SK-N-SH treated with all-trans-retinoic acid at 6 μM for 48 hours (cell line): Measurements from ENCODE around the gene CCR5AS.

ENCODE experiments used
- ATAC-seq: fragments of 200-7000 bp; cut with Tn5 transposase; 3 replicates; pipeline ENCODE4 v1.9.1; 2020; ENCODE audit warnings: mild to moderate bottlenecking, moderate library complexity
- ARNTL ChIP-seq: fragments of 450-650 bp; formaldehyde crosslinking; IDR thresholded peaks from 2 replicates; pipeline ENCODE4 v1.5.0; 2020; ENCODE audit warnings: low read depth, mild to moderate bottlenecking, moderate library complexity, borderline replicate concordance
- BACH2 ChIP-seq: fragments of 250-450 bp; sonication (Bioruptor Pico); IDR thresholded peaks from 2 replicates; pipeline ENCODE4 v1.9.0; 2021; ENCODE audit warnings: mild to moderate bottlenecking, borderline replicate concordance
- CREB5 ChIP-seq: fragments of 250-450 bp; sonication (Bioruptor Pico); IDR thresholded peaks from 2 replicates; pipeline ENCODE4 v1.5.1; 2020; ENCODE audit warnings: low read depth, mild to moderate bottlenecking, moderate library complexity
- CSRNP3 ChIP-seq: fragments of 250-450 bp; sonication (Bioruptor Pico); IDR thresholded peaks from 2 replicates; pipeline ENCODE4 v1.5.1; 2021; ENCODE audit warnings: mild to moderate bottlenecking, moderate library complexity
- ESRRG ChIP-seq: fragments of 250-450 bp; sonication (Bioruptor Pico); IDR thresholded peaks from 2 replicates; pipeline ENCODE4 v1.6.1; 2021; ENCODE audit warnings: mild to moderate bottlenecking
- GLIS3 ChIP-seq: fragments of 250-450 bp; sonication (Bioruptor Pico); IDR thresholded peaks from 2 replicates; pipeline ENCODE4 v1.5.0; 2020; ENCODE audit warnings: mild to moderate bottlenecking, moderate library complexity
- OSR1 ChIP-seq: fragments of 250-450 bp; sonication (Bioruptor Pico); IDR thresholded peaks from 2 replicates; pipeline ENCODE4 v1.8.0; 2022; ENCODE audit warnings: moderate library complexity, mild to moderate bottlenecking, inconsistent platforms
- PATZ1 ChIP-seq: fragments of 250-450 bp; sonication (Bioruptor Pico); IDR thresholded peaks from 2 replicates; pipeline ENCODE4 v1.8.0; 2020; ENCODE audit warnings: mild to moderate bottlenecking, moderate library complexity, borderline replicate concordance
- RARB ChIP-seq: fragments of 250-450 bp; sonication (Bioruptor Pico); IDR thresholded peaks from 2 replicates; pipeline ENCODE4 v1.8.0; 2021; ENCODE audit warnings: mild to moderate bottlenecking, moderate library complexity
- SNAI2 ChIP-seq: fragments of 250-450 bp; sonication (Bioruptor Pico); IDR thresholded peaks from 2 replicates; pipeline ENCODE4 v1.5.0; 2020; ENCODE audit warnings: mild to moderate bottlenecking, moderate library complexity
- TCF4 ChIP-seq: fragments of 250-450 bp; sonication (Bioruptor Pico); IDR thresholded peaks from 2 replicates; pipeline ENCODE4 v1.8.0; 2021; ENCODE audit warnings: mild to moderate bottlenecking, moderate library complexity, borderline replicate concordance
- TOX ChIP-seq: fragments of 250-450 bp; sonication (Bioruptor Pico); IDR thresholded peaks from 2 replicates; pipeline ENCODE4 v1.8.0; 2021; ENCODE audit warnings: mild to moderate bottlenecking, moderate library complexity, borderline replicate concordance
- ZC3H10 ChIP-seq: fragments of 250-450 bp; sonication (Bioruptor Pico); IDR thresholded peaks from 2 replicates; pipeline ENCODE4 v1.5.1; 2021; ENCODE audit warnings: mild to moderate bottlenecking, moderate library complexity
- ZFP3 ChIP-seq: fragments of 250-450 bp; sonication (Bioruptor Pico); IDR thresholded peaks from 2 replicates; pipeline ENCODE4 v1.5.0; 2020; ENCODE audit warnings: mild to moderate bottlenecking, moderate library complexity
- ZFP30 ChIP-seq: fragments of 450-650 bp; formaldehyde crosslinking; IDR thresholded peaks from 2 replicates; pipeline ENCODE4 v1.5.0; 2022; ENCODE audit warnings: mild to moderate bottlenecking, moderate library complexity
- ZNF565 ChIP-seq: fragments of 450-650 bp; formaldehyde crosslinking; conservative IDR thresholded peaks from 2 replicates; pipeline ENCODE4 v1.5.0; 2020; ENCODE audit warnings: low read depth, mild to moderate bottlenecking, moderate library complexity
- ZNF70 ChIP-seq: fragments of 450-650 bp; formaldehyde crosslinking; IDR thresholded peaks from 2 replicates; pipeline ENCODE4 v1.5.0; 2020; ENCODE audit warnings: mild to moderate bottlenecking, moderate library complexity
- ZNF8 ChIP-seq: fragments of 450-650 bp; formaldehyde crosslinking; IDR thresholded peaks from 2 replicates; pipeline ENCODE4 v1.5.0; 2020; ENCODE audit warnings: mild to moderate bottlenecking, moderate library complexity
- TF ChIP-seq, protein P1 (sequence below): fragments of 250-450 bp; sonication (Bioruptor Pico); IDR thresholded peaks from 2 replicates; pipeline ENCODE4 v1.5.0; 2020; ENCODE audit warnings: mild to moderate bottlenecking, moderate library complexity

Gene CCR5AS

DNA sequence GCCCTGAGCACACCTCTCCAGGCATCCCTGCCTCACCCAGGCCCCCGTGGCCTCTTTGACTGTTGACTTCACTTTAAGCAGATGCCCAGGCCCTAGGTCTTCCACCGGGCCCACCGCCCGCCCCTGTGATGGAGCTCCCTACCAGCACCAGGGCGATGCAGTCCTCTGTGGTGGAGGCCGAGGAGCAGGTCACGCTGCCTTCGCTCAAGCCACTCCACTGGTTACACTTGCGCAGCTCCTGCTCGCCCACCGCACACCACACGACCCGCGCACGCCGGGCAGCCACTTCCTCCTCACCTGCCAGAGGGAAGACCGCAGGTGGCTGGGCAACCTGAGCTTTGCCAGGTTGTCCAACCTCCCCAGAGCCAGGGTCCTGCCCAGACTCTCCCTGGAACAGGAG lies 41.9 kb upstream of the CCR5AS start:
- TF ChIP-seq ARNTL (CRISPR knock-in tag): no peak
- no peak for TF ChIP-seq SNAI2
- TF ChIP-seq ZFP3 (CRISPR knock-in tag): no peak
- no peak for TF ChIP-seq ZNF565 (CRISPR knock-in tag)
- TF ChIP-seq ZNF8 (CRISPR knock-in tag): no peak
- no peak for TF ChIP-seq ZC3H10 (CRISPR knock-in tag)
- no peak for TF ChIP-seq CSRNP3 (CRISPR knock-in tag)
- no peak for TF ChIP-seq CREB5 (CRISPR knock-in tag)
- TF ChIP-seq BACH2: no peak
- TF ChIP-seq, protein P1, sequence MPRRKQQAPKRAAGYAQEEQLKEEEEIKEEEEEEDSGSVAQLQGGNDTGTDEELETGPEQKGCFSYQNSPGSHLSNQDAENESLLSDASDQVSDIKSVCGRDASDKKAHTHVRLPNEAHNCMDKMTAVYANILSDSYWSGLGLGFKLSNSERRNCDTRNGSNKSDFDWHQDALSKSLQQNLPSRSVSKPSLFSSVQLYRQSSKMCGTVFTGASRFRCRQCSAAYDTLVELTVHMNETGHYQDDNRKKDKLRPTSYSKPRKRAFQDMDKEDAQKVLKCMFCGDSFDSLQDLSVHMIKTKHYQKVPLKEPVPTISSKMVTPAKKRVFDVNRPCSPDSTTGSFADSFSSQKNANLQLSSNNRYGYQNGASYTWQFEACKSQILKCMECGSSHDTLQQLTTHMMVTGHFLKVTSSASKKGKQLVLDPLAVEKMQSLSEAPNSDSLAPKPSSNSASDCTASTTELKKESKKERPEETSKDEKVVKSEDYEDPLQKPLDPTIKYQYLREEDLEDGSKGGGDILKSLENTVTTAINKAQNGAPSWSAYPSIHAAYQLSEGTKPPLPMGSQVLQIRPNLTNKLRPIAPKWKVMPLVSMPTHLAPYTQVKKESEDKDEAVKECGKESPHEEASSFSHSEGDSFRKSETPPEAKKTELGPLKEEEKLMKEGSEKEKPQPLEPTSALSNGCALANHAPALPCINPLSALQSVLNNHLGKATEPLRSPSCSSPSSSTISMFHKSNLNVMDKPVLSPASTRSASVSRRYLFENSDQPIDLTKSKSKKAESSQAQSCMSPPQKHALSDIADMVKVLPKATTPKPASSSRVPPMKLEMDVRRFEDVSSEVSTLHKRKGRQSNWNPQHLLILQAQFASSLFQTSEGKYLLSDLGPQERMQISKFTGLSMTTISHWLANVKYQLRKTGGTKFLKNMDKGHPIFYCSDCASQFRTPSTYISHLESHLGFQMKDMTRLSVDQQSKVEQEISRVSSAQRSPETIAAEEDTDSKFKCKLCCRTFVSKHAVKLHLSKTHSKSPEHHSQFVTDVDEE (CRISPR knock-in tag): no peak
- no peak for TF ChIP-seq TOX (CRISPR knock-in tag)
- TF ChIP-seq TCF4 (CRISPR knock-in tag): no peak
- TF ChIP-seq GLIS3: no peak
- no peak for TF ChIP-seq OSR1 (CRISPR knock-in tag)
- no peak for TF ChIP-seq PATZ1 (CRISPR knock-in tag)
- TF ChIP-seq RARB (CRISPR knock-in tag): no peak
- no peak for TF ChIP-seq ZNF70 (CRISPR knock-in tag)
- no peak for TF ChIP-seq ZFP30
- no peak for ATAC-seq

GRCh38 chr3:46447228-46447985 lies 40.5 kb upstream of the CCR5AS start:
- no peak for ATAC-seq
- TF ChIP-seq GLIS3 (no peak), OSR1 (CRISPR knock-in tag) (no peak), ZNF70 (CRISPR knock-in tag) (no peak), ZFP30 (no peak), CSRNP3 (CRISPR knock-in tag) (no peak), ZC3H10 (CRISPR knock-in tag) (no peak), PATZ1 (CRISPR knock-in tag) (no peak), ZFP3 (CRISPR knock-in tag) (no peak), ESRRG (CRISPR knock-in tag) (no peak), TOX (CRISPR knock-in tag) (no peak), TCF4 (CRISPR knock-in tag) (no peak), ARNTL (CRISPR knock-in tag) (no peak)
